Effector CD8-positive, alpha-beta T cell (primary cell): Measurements from ENCODE around the gene ABCC10.
"Not testable (repeated sequence)": the region's sequence is repeated elsewhere in the genome, so short reads cannot be mapped to it uniquely, and the experiment has no call there.

ENCODE experiments used
- DNase-seq: peaks from one replicate; lab custom pipeline; 2025; lab: John Stamatoyannopoulos, UW

Gene ABCC10

GRCh38 chr6:43442935-43443334 lies 15.6 kb downstream of the ABCC10 start:
- DNase-seq: no peak

DNA sequence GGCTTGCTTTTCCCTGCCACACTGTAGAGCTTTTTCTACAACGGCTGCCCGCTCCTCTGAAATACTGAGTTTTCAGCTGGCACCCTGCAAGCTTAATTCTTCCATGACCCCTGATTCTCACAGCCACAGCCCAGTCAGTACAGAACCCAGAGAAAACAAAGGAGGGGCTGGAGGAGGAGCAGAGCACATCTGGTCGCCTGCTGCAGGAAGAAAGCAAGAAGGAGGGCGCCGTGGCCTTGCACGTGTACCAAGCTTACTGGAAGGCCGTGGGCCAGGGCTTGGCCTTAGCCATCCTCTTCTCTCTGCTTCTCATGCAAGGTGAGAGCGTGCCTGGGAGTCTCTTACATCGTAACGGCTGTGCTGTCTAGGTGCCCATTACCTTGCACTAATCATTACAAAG lies 16.7 kb downstream of the ABCC10 start:
- DNase-seq: no peak

- no peak for DNase-seq
Observed at GRCh38 chr6:43444582-43444981, 17.2 kb downstream of the ABCC10 start.

DNA sequence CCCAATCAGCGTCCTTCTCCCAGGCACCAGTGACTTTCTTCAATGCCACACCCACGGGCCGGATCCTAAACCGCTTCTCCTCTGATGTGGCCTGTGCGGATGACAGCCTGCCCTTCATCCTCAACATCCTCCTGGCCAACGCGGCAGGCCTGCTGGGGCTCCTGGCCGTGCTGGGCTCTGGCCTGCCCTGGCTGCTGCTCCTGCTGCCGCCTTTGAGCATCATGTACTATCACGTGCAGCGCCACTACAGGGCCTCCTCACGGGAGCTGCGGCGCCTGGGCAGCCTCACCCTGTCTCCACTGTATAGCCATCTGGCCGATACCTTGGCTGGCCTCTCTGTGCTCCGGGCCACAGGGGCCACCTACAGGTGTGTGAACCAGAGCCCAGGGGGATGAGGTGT lies 18.2 kb downstream of the ABCC10 start:
- DNase-seq: no peak

DNA sequence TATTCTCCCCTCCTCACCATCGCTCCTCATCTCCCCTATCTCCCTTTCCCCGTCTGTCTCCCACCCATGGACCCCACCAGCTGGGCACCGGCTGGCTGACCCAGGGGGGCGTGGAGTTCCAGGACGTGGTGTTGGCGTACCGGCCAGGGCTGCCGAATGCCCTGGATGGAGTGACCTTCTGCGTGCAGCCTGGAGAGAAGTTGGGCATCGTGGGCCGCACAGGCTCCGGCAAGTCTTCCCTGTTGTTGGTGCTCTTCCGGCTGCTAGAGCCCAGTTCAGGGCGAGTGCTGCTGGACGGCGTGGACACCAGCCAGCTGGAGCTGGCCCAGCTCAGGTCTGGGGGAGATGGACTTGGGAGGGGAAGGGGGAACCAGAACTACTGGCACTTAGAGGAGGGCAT lies 20.3 kb downstream of the ABCC10 start:
- no peak for DNase-seq

DNA sequence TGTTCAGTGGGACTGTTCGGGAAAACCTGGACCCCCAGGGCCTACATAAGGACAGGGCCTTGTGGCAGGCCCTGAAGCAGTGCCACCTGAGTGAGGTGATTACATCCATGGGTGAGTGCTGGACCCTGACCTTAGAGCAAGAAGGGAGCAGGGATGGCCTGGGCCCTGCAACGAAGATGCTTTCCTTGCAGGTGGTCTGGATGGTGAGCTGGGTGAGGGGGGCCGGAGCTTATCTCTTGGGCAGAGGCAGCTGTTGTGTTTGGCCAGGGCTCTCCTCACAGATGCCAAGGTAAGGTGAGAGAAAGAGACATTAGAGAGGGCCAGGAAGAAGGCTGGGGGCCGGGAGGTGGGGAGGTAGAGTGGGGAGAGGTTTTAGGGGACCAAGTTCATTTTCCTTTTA lies 21.6 kb downstream of the ABCC10 start:
- no peak for DNase-seq

DNA sequence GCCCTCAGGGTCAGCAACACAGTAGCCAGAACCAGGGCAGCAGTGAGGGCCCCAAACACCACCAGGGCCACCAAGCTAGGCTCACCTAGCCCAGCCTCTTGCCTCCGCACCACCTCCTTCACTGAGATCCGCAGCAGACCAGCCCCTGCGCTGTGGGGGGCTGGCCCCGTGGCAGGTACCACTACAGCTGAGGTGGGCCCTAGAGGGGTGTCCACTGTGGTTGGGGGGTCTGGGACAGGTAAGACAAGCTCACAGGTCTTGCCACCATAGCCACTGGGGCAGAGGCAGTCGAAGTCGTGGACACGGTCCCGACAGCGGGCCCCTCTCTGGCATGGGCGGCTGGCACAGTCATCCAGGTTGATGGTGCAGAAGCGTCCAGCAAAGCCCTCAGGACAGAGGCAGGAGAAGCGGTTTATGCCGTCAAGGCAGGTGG lies 23.4 kb downstream of the ABCC10 start:
- DNase-seq: no peak

DNA sequence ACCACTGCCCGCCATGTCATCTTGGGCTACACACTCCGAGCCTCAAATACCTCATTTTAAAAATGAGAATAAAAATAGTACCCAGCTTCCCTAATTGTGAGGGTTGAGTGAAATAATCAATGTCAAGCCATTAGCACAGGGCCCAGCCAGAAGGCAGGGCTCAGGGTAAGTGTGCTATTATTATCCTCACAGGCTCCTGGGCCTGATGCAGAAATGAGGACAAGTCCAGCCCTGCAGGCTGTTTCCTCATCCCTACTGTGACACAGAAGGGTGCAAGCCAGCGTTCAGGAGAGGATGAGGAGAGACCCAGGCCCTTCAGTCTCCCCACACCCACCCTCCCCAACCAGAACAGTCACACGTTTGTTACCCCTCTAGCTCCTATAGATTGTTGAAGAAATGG lies 24.0 kb downstream of the ABCC10 start:
- DNase-seq: no peak

GRCh38 chr6:43451939-43452338 lies 24.6 kb downstream of the ABCC10 start:
- DNase-seq: no peak

DNA sequence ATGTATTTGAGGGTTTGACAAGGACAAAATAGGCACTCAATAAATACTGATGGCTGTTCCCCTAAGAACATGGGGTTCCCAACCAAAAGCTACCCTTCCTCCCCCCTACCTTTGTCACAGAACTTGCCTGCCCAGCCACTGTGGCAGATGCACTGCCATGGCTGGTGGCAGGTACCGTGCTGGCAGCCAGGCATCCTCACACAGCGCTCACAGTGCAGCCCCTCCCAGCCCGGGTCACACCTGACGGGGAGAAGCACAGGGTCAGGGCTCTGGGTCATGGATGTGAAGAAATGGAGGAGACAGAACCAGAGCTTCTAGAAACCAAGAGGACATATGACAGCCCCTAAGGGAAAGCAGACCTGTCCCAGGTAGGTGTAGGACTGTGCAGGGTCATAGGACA lies 25.6 kb downstream of the ABCC10 start:
- no peak for DNase-seq

DNA sequence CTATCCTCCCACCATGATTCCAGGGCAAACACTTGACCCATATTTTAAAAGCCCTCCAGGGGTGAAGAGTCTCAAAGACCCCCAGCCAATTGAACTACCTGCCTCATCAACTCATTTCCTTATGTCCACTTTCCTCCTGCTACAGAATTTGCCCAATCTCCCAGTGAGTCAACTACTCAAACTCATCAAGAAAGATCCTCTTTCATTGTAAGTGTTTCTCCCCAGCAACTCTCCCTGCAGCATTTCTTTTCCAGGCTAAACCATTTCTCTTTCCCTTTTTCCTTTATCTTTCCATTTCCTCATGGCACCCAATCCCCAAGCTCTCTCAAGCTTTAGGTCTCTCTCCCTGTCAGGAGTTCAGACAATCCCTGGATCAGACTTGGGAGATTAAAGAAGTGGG lies 26.5 kb downstream of the ABCC10 start:
- DNase-seq: no peak

DNA sequence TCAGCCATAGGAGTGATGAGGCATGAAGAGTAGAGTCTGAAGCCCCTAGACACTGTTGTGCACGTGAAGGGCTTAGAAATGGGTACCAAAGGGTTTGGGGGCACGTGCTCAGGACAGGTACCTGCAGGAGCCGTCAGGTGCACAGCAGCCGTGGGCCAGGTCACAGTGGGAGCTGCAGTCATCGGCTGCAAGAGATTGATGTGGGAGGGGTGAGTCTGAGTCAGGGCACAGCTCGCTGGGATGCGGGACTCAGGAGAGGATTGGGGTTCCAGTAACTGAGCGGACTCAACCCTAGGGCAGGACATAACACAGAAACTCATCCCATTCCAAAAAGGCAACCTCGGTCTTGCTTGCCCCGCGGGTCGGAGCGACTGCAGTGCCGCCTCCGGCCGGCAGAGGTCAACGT lies 27.0 kb downstream of the ABCC10 start:
- DNase-seq: peak; percentile 40

- peak; percentile 10 for DNase-seq
Observed at GRCh38 chr6:43454696-43455530, 27.6 kb downstream of the ABCC10 start.

GRCh38 chr6:43455531-43456428 lies 28.4 kb downstream of the ABCC10 start, which contains the start of gene DLK2:
DLK2 (minus strand) TSS chr6:43455548; CDS start chr6:43454825, 723 bp downstream.
- peak; percentile 13 for DNase-seq

DNA sequence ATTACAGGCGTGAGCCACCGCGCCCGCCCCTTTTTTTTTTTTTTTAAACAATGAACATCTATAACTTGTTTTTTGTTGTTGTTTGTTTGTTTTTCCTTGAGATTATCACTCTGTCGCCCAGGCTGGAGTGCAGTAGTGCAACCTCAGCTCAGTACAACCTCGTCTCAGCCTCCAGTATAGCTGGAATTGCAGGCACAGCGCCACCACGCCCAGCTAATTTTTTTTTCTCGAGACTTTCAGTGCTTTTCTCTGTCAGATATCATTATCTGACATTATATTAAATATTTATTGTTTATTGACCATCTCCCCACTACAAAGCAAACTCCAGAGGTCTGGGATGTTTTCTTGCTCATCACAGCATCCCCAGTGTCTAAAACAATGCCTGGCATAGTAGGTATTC lies 30.3 kb downstream of the ABCC10 start:
- no peak for DNase-seq

DNA sequence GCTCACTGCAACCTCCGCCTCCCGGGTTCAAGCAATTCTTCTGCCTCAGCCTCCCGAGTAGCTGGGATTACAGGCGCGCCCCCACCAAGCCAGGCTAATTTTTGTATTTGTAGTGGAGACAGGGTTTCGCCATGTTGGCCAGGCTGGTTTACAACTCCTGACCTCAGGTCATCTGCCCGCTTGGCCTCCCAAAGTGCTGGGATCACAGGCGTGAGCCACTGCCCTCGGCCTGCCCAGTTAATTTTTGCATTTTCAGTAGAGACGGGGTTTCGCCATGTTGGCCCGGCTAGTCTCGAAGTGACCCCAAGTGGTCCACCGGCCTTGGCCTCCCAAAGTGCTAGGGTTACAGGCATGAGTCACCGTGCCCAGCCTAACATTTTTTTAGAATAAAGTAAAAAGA lies 30.8 kb downstream of the ABCC10 start:
- not testable (repeated sequence) for DNase-seq

- DNase-seq: no peak
Observed at GRCh38 chr6:43459535-43459934, 32.2 kb downstream of the ABCC10 start.

DNA sequence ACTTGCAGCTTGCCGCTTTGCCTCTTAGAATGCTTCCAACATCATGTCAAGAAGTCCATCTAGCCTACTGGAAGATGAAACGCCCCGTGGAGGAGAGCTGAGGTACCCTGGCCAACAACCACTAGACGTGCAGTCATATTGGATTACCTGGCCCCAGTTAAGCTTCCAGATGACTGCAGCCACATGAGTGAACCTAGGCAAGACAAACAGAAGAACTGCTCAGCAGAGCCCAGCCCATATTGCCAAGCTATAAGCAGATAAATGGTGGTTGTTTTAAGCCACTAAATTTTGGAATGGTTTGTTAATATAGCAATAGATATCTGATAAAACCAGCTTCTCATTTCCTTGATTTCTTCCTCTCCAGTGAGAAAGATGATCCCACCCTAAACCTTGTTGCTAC lies 32.7 kb downstream of the ABCC10 start:
- DNase-seq: no peak

DNA sequence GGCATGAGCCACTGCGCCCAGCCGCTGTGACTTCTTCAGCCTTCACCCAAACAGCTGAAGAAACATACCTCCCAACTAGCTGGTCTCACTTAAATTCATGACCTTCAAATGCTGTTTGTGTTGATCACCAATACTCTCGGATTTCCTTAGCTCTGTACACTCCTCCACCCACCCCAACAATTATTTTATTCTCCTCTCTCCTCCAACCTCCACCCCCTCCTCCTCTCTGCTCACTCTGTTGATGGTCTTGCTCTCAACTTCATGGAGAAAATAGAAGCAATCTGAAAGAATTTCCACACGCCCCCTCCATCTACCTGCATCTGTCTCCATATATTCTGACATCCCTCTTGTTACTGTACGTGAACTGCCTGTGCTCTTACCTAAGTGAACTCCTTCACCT lies 34.6 kb downstream of the ABCC10 start:
- DNase-seq: no peak

GRCh38 chr6:43464337-43464736 lies 37.0 kb downstream of the ABCC10 start:
- no peak for DNase-seq

GRCh38 chr6:43465948-43466347 lies 38.6 kb downstream of the ABCC10 start:
- no peak for DNase-seq

DNA sequence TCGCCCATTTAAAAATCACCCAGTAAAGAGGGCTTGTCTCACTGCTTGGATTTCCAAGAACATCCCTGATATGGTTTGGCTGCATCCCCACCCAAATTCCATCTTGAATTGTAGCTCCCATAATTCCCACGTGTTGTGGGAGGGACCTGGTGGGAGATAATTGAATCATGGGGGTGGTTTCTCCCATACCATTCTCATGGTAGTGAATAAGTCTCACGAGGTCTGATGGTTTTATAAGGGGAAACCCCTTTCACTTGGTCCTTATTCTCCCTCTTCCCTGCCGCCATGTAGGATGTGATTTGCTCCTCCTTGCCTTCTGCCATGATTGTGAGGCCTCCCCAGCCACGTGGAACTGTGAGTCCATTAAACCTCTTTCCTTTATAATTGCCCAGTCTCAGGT lies 39.9 kb downstream of the ABCC10 start:
- not testable (repeated sequence) for DNase-seq

GRCh38 chr6:43467752-43468151 lies 40.4 kb downstream of the ABCC10 start:
- DNase-seq: no peak
